Activated T-helper 9 cell treated with anti-CD3 and anti-CD28 coated beads, Interleukin-2, amount 50 U/mL, for 16 hours (primary cell): Measurements from ENCODE around the gene KRT12.

Experiments used
- DNase-seq: peaks from one replicate; pipeline ENCODE4 v3.0.0-alpha.2; 2020; ENCODE audit warnings: low read depth

KRT12 gene

GRCh38 chr17:40843242-40843641, 23.8 kb downstream of the KRT12 start:
- DNase-seq, result no peak

GRCh38 chr17:40841246-40841645, 25.8 kb downstream of the KRT12 start:
- no peak for DNase-seq

DNA sequence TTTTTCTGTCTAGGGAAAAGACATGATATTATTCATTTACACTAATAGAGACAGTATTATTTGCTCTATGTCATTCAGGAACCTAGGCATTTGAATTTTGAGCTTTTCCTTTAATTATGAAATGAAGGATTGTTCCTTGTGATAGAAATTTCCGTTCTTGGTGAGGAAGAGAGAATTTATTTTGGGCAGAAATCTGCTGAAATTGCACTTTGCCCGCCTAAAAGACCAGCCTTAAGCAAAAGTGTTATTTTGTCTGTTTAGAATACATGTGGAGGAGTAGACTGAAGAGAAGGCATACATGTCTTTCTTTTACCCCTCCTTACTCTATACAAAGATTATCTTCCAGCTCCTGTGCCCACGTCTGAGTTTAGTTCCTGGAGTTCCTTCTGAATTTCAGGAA, 27.8 kb downstream of the KRT12 start:
- no peak for DNase-seq

DNA sequence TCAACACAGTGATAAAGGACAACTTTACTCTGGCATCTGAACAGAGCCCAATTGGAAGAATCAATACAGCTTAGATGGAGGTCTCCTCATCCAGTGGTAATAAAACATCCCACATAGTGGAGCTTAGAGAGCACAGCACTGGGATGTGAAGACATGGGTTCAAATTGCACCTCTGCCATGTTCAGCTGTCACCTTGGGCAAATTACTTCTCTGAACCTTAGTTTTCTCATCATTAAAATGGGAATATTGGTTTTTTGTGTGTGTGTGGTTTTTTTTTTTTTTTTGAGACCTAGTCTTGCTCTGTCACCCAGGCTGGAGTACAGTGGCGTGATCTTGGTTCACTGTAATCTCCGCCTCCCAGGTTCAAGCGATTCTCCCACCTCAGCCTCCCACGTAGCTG, 31.0 kb downstream of the KRT12 start:
- no peak for DNase-seq

DNA sequence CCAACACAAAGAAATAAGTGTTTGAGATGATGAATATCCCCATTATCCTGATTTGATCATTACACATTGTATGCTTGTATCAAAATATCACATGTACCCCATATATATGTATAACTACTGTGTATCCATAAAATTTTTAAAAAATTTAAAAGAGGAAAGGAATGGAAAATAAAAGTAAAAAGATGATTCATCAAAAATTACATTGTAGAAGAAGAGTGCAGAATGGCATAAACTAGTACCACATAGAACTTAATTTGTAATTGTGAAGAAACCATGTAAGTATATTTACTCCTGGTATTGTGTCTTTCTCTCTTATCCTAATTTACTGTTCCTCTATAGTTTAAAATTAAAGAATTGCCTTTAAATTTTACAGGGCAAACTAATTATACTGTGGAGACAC, 33.1 kb downstream of the KRT12 start:
- DNase-seq, result no peak

- DNase-seq, result no peak
Measured at GRCh38 chr17:40832840-40833239, 34.2 kb downstream of the KRT12 start.

DNA sequence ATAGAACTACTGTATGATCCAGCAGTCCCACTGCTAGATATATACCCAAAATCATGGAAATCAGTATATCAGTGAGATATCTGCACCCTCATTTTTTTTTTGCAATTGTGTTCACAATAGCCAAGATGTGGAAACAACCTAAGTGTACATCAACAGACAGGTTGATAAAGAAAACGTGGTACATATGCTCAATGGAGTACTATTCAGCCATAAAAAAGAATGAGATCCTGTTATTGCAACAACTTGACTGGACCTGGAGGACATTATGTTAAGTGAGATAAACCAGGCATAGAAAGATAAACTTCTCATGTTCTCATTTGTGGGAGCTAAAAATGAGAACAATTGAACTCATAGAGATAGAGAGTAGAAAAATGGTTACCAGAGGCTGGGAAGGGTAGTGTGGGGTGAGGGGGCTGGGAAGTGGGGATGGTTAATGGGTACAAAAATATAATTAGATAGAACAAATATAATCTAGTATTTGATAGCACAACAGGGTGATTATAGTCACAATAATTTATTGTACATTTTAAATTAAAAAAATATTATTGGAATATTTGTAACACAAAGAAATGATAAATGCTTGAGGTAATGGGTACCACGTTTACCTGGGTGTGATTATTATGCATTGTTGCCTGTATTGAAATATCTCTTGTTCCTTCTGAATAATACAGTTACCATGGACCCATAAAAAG, 36.8 kb downstream of the KRT12 start:
- DNase-seq, result no peak

DNA sequence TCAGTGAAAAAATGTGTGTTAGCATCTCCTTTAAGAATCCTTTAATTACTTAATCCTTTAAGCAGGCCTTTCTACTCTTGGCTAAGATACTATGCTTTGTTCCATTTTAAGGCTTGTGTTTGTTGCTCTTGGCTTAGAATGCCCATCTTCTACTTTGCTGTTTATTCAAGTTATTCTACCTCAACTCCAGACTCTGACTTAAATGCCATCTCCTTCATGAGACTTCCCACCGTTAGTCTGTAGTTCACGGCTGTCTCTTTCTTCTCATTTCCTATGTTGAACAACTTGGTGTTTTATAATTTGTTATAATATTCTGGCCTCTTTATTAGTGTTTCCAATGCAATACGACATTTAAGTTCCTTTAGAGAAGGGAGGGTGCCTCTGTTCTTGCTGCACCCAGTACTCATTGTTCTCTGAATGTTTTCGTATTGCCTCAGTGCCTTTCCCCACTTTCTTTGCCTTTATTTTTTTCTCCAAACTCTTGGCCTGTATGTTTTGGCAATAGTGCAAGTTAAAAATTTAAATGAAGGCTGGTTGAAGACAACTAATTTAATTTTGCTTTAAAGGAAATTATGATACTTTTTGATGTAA, 38.5 kb downstream of the KRT12 start:
- no peak for DNase-seq

DNA sequence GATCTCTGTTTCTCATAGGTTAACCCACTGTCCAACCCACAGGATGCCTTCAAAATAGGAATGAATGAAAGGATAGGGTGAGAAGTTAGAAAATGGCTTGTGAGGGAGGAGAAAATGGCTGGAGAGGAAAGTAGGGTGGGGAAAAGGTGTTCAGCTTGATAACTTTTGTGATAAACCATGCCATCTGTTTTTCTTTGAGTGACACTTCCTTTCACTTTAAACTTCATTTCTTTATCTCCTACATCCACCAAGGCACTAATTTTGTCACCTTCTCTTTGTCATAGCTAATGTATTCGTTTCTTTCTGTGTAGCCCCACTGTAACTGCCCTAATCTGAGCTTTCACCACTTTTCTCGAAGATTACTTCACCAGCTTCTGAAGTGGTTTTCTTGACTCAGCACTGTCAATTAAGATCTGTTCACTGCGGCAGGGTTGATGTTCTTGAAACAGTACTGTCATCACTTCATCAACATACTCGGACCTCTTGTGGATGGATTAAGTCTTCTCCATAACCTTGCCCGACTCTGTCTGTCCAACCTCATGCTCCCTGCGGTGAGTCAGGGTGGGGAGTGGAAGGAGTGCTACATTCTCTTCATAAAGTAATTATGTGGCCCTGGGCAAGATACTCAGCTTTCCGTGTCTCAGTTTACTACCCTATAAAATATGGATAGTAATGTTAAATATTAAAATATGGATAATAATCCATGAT, 39.1 kb downstream of the KRT12 start:
- no peak for DNase-seq

- DNase-seq, result no peak
Measured at GRCh38 chr17:40825599-40825998, 41.4 kb downstream of the KRT12 start.

DNA sequence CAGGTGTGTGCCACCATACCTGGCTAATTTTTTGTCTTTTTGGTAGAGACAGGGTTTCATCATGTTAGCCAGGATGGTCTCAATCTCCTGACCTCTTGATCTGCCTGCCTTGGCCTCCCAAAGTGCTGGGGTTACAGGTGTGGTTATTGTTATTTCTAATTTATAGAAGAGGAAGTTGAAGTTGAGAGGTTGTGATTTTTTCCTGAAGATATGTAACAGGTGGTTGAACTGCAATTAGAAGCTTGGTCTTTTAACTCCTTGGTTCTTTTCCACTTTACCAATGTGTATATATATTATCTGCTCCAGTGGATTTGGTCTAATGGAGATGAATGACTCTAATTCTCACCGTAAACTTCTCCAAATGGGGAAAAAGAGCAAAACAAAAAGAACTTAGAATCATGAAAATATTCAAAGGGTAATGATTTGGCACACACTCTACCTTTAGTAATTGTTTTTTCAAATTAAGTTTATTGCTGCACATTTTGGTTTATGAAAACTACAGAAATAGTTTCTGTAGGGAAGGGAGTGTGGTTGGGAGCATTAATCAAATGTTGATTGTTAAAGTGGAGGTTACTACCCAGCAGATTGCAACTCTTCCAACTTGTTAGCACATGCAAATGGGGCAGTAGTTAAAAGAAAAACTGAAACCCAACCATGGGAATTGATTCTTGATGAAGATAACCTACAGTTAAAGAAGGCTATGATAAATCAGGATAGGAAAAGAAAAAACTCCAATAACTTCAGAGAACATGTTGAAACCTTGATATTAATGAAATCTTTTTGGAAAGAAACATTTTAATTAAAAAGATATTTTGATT, 42.8 kb downstream of the KRT12 start:
- DNase-seq, result no peak

GRCh38 chr17:40822132-40822812, 44.8 kb downstream of the KRT12 start, which contains the start of gene KRT10:
Gene KRT10 (minus strand): TSS chr17:40822614. CDS start chr17:40822585, 29 bp downstream.
- DNase-seq, result no peak

GRCh38 chr17:40821536-40821935, 45.5 kb downstream of the KRT12 start:
- DNase-seq, result no peak

GRCh38 chr17:40820228-40820838, 46.7 kb downstream of the KRT12 start:
- DNase-seq, result no peak

DNA sequence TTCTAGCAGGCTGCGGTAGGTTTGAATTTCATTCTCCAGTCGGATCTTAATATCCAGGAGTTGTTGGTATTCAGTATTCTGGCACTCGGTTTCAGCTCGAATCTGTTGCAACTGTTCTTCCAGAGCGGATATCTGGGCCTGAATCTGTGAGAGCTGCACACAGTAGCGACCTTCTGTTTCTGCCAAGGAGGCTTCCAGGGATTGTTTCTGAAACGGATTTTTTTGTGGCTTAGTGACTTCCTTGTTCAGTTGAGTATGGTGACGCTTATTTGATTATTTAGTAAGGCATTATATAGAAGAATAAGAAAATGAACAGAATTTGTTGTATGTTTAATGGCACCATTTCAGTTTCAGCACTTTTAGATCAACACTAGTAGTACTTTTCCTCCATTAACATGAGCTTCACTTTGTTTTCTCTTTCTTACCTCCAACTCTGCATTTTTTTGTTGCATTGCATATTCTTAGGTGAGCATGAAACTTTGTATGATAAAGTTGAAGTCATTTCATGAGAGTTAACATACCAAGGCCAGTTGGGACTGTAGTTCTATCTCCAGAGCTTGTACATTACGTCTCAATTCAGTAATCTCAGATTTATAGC, 47.4 kb downstream of the KRT12 start:
- DNase-seq, result no peak

DNA sequence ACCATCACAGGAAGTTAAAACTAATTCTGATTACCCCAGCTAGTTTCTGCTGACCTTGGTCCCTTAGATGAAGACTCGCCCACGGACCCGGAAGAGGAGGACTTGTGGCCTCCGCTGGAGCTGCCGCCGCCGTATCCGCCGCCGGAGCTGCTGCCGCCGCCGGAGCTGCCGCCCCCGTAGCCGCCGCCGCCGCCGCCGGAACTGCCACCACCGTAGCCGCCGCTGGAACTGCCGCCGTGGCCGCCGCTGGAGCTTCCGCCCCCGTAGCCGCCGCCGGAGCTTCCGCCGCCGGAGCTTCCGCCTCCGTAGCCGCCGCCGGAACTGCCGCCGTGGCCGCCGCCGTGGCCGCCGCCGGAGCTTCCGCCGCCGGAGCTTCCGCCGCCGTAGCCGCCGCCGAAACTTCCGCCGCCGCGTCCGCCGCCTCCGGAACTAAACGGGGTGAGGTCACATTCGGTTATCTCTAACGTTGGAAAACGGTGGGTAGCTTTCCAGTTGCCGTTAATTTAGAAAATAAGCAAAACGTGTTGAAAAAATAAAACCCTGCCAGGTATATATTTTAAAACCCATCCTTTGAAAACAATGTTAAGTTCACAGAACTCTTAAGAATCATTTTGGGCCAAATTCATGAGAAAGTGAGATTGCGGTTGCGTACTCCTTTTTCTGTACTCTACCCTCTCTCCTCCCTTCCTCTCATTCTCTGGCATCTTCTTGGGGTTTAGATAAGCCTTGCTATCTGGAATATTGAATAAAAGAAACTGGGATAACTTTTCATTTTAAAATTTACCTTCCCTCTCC, 48.1 kb downstream of the KRT12 start:
- peak; percentile 76 for DNase-seq

GRCh38 chr17:40818343-40818732, 48.7 kb downstream of the KRT12 start:
- no peak for DNase-seq

DNA sequence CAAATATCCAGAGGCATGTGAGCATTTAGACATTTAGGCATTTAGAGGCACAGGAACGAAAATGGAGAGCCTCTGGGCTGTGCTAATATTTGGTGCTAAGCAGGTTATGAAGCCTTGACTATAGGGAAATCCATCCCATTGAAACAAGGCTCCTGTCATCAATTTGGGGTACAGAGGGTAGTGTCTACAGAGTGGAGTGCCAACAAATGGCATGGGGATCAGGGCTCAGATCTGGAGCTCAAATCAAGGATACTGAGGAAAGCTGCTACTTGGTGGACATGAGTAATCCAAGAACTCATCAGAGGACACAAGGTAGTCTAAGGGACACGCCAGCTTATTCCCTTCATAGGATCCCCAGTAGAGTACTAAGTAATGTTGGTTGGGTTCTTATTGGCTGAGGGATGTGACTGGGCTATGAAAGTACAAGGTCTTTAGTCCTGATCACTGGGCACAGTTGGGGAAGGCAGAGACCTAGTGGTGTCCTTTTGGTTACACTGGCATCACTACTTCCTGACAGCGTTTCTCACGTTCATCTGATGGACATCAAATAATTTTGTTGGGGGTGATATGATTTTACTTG, 49.8 kb downstream of the KRT12 start:
- no peak for DNase-seq

GRCh38 chr17:40816569-40816968, 50.5 kb downstream of the KRT12 start:
- DNase-seq, result no peak

GRCh38 chr17:40815381-40815780, 51.6 kb downstream of the KRT12 start:
- DNase-seq, result no peak
